ENCODE measurements around the gene ARHGAP29. TPM values are rescaled to one million over a fixed set of nuclear protein-coding genes. Genes with fewer than 3 reads are reported as not detected.
A peak's percentile ranks its signal among the peaks of the same experiment; 100 is the strongest.

Gene ARHGAP29
- polyA plus RNA-seq, 1 experiment: 21.5 TPM

DNA sequence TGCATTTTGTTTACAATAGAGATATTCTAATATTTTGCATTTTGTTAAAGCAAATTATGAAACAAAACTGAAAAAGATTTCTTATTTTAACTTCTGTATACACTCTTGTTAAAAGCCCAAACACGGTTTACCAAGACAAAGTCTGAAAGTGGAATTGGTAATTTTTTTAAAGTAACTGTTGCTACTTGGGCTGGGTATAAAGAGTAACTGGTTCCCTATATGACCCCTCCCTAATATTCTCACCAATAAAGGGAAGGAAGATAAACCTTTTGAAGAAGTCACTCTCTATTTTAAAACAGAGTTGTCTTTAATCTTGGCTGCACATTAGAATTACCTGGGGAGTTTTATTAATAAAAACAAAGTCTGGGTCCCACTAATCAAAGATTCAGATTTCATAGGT, 27.4 kb downstream of the ARHGAP29 start:
- TF ChIP-seq CTCF (IDR thresholded peaks at IDR 0.05; ENCODE audit: insufficient read depth, low read depth, low read length): no peak
- CTCF ChIA-PET: interaction anchor here (1.0 to 2.2 kb wide), 5 partner anchors 10 to 170 kb away, joined by 3 to 7 read pairs (median 3); no protein-coding TSS in a partner anchor
- POLR2A ChIA-PET: no interaction called here
- no peak overlapping the region for H3K4me3 ChIP-seq (ENCODE audit: low read depth, low read length)
- DNase-seq (ENCODE audit: low read depth): no peak
- no peaks in the 10 kb centered on the region for H3K27me3 ChIP-seq (ENCODE audit: control insufficient read depth, insufficient read depth, low read length)
- H3K36me3 ChIP-seq (ENCODE audit: control insufficient read depth, insufficient read depth, low read length): peaks cover 7% of the 10 kb centered on the region; the same call in 1 of the 2 replicates

GRCh38 chr1:94209425-94209824, 28.0 kb downstream of the ARHGAP29 start:
- Histone ChIP-seq H3K36me3 (ENCODE audit: control insufficient read depth, insufficient read depth, low read length) (peaks cover 8% of the 10 kb centered on the region; the same call in 1 of the 2 replicates), H3K4me3 (ENCODE audit: low read depth, low read length) (no peak overlapping the region), H3K27me3 (ENCODE audit: control insufficient read depth, insufficient read depth, low read length) (no peaks in the 10 kb centered on the region)
- no peak for TF ChIP-seq CTCF (IDR thresholded peaks at IDR 0.05; ENCODE audit: insufficient read depth, low read depth, low read length)
- ChIA-PET POLR2A (no interaction called here), CTCF (interaction anchor here (1.0 to 2.2 kb wide), 5 partner anchors 10 to 170 kb away, joined by 3 to 7 read pairs (median 3); no protein-coding TSS in a partner anchor)
- DNase-seq (ENCODE audit: low read depth): peak; percentile 20

DNA sequence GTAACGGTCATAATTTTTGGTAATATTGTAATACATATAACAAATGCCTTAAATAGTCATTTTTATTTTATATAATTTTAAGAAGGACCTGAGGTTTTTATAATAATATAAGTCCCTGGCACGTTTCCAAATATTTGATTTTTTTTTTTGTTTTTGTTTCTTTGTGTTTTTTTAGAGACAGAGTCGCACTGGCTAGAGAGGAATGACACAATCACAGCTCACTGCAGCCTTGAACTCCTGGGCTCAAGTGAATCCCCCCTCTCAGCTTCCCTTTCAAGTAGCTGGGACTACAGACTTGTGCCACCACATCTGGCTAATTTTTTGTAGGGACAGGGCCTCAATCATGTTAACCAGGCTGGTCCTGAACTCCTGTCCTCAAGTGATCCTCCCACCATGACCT, 29.7 kb downstream of the ARHGAP29 start:
- DNase-seq (ENCODE audit: low read depth): no peak
- no peak overlapping the region for H3K4me3 ChIP-seq (ENCODE audit: low read depth, low read length)
- ChIA-PET CTCF (interaction anchor here (0.8 to 2.2 kb wide), 3 partner anchors 50 to 186 kb away, joined by 3 to 5 read pairs (median 3); no protein-coding TSS in a partner anchor), POLR2A (no interaction called here)
- H3K36me3 ChIP-seq (ENCODE audit: control insufficient read depth, insufficient read depth, low read length): peaks cover 7% of the 10 kb centered on the region; the same call in 1 of the 2 replicates
- H3K27me3 ChIP-seq (ENCODE audit: control insufficient read depth, insufficient read depth, low read length): no peaks in the 10 kb centered on the region
- TF ChIP-seq CTCF (IDR thresholded peaks at IDR 0.05; ENCODE audit: insufficient read depth, low read depth, low read length): no peak

DNA sequence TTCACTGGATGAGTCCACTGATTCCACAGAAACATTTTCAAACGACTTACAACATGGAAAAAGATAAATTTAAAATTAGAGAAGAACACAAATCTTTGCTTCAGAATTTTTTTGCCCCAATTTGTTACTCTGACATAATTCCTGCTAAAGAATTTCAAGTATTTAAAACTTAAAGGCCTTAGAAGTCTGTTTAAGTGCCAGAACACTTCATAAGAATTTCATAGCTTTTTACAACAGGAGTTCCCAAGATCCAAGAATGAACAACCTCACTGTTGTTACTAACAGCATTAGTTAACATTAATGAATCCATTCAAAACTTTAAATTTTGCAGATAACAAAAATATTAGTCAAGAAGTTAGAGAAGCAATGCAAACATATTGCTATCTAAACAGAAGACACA, 31.7 kb downstream of the ARHGAP29 start:
- POLR2A ChIA-PET: interaction anchor here (0.6 kb wide), 1 partner anchor 159 kb away, joined by 6 read pairs; no protein-coding TSS in a partner anchor
- no peak for TF ChIP-seq CTCF (IDR thresholded peaks at IDR 0.05; ENCODE audit: insufficient read depth, low read depth, low read length)
- DNase-seq (ENCODE audit: low read depth): no peak

DNA sequence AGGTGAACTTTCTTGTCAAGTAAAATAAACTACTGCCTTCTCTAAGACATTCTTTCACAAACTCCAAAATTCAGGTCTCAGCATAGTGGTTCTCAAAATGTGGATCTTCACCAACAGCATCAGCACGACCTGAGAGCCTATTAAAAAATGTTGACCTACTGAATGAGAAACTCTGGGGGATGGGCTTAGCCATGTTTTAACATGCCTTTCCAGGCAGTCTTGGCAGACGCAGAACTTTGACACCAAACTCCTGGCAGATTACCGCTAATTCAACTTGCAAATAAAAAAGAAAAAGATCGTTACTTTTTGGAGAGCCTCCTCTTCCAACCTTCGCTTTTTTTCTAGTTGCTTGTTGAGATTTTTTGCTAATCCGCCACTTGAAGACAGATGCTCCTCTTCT, 35.1 kb downstream of the ARHGAP29 start:
- POLR2A ChIA-PET: no interaction called here
- CTCF ChIA-PET: interaction anchor here (1.0 to 1.3 kb wide), 2 partner anchors 10 to 139 kb away, joined by 3 read pairs; no protein-coding TSS in a partner anchor
- H3K36me3 ChIP-seq (ENCODE audit: control insufficient read depth, insufficient read depth, low read length): peaks cover 9% of the 10 kb centered on the region
- no peaks in the 10 kb centered on the region for H3K27me3 ChIP-seq (ENCODE audit: control insufficient read depth, insufficient read depth, low read length)
- DNase-seq (ENCODE audit: low read depth): no peak
- H3K4me3 ChIP-seq (ENCODE audit: low read depth, low read length): no peak overlapping the region
- no peak for TF ChIP-seq CTCF (IDR thresholded peaks at IDR 0.05; ENCODE audit: insufficient read depth, low read depth, low read length)

More for the DNA sequence above, 31.7 kb downstream of the ARHGAP29 start:
- no peak overlapping the region for H3K4me3 ChIP-seq (ENCODE audit: low read depth, low read length)
- no peaks in the 10 kb centered on the region for H3K27me3 ChIP-seq (ENCODE audit: control insufficient read depth, insufficient read depth, low read length)
- H3K36me3 ChIP-seq (ENCODE audit: control insufficient read depth, insufficient read depth, low read length): peaks cover 9% of the 10 kb centered on the region; the same call in 1 of the 2 replicates
- CTCF ChIA-PET: interaction anchor here (0.6 to 2.1 kb wide), 5 partner anchors 19 to 160 kb away, joined by 4 to 5 read pairs (median 4); no protein-coding TSS in a partner anchor
